ENCODE measurements around the gene MINDY1.
A peak's percentile ranks its signal among the peaks of the same experiment; 100 is the strongest.

DNA sequence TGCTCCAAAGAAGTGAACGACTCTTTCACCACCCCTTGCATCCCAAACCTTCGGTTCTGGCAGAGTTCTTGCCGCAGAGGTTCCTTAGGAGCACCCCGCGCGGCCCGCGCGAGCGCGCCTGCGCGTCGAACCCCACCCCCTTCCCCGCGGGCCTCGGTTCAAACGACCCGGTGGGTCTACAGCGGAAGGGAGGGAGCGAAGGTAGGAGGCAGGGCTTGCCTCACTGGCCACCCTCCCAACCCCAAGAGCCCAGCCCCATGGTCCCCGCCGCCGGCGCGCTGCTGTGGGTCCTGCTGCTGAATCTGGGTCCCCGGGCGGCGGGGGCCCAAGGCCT lies 40.9 kb upstream of the MINDY1 start, which contains the start of gene C1orf56:
- TF ChIP-seq, protein P1, sequence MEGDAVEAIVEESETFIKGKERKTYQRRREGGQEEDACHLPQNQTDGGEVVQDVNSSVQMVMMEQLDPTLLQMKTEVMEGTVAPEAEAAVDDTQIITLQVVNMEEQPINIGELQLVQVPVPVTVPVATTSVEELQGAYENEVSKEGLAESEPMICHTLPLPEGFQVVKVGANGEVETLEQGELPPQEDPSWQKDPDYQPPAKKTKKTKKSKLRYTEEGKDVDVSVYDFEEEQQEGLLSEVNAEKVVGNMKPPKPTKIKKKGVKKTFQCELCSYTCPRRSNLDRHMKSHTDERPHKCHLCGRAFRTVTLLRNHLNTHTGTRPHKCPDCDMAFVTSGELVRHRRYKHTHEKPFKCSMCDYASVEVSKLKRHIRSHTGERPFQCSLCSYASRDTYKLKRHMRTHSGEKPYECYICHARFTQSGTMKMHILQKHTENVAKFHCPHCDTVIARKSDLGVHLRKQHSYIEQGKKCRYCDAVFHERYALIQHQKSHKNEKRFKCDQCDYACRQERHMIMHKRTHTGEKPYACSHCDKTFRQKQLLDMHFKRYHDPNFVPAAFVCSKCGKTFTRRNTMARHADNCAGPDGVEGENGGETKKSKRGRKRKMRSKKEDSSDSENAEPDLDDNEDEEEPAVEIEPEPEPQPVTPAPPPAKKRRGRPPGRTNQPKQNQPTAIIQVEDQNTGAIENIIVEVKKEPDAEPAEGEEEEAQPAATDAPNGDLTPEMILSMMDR (IDR thresholded peaks at IDR 0.05): no peak
- TF ChIP-seq POLR2A (IDR thresholded peaks at IDR 0.05): peak; percentile 8 to 69
